GM10847 (cell line): ENCODE results near the gene IPO4.

Experiments
- POLR2A ChIP-seq: IDR thresholded peaks from 2 replicates; pipeline ENCODE4 v1.6.1; 2011; ENCODE audit not compliant: insufficient read length; ENCODE audit errors: extremely low read depth

The IPO4 gene

DNA sequence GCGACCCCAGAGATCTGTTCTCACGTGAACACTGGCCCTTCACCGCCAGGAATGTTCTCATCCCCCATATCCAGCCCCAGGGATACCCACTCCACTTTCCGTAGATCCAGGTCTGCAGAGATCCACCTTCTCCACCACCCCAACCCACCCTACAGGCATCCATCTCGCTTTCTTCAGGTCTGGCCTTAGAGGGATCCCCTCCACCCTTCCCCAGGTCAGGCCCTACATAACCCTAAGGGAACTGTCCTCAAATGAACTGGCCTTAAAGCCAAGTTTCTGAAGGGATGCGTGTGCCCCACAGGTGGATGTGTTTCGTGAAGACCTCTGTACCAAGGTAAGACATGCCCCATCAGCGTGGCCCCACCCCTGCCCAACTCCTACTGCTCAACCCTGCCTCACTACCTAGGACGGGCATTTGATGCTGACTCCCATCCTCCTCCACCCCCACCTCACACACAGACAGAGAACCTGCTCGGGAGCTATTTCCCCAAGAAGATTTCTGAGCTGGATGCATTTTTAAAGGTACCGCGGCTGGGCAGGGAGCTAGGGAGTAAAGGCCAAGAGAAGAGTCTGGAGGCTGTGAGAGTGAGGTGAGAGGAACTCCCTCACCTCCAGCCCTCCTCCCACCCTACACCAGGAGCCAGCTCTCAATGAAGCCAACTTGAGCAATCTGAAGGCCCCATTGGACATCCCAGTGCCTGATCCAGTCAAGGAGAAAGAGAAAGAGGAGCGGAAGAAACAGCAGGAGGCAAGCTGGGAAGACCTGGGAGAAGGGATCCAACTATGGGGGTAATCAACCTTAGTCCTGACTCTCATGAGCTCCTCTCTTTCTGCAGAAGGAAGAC, 51.7 kb downstream of the IPO4 start:
- no peak for TF ChIP-seq POLR2A

DNA sequence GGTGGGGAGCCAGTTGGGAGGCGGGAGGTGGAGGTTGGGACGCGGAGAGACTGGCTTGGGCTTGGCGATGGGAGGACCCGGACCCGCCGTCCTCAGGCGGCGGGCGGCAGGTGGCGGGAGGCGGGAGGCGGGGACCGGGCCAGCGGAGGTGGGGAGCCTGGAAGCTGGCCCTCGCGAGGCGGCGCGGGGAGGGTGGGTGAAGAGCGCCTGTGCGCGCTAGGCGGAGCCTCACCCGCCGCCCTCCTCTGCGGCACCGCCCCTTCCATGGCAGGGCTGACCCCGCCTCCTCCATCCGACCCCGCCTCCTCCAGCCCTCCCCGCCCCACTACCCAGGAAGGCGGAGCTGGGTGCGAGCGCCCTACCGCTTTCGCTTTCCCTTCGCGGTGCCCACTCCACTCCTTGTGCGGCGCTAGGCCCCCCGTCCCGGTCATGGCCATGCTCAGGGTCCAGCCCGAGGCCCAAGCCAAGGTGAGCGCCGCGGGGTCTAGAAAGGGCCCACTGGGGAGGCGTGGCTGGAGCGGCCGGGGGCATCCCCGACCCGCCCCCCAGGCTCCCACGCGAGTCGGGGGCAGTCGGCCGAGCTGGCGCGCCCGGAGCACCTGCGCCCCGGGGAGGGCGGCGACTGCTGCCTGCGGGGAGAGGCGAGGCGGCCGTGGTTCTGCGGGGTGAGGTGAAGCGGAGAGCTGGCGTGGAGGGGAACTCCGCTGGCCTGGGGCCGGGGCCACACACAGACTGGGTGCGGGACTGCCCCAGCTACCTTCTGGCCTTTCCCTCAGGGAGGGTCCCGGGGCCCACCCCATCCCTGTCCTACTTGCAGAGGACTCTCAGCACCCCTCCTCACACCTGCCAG, 52.6 kb downstream of the IPO4 start, which contains the start of gene PSME1:
Gene PSME1 (plus strand): TSS at position 361 of the 850 bp plus-strand sequence. CDS start 69 bp downstream, at position 430.
- peak; percentile 56 for TF ChIP-seq POLR2A

DNA sequence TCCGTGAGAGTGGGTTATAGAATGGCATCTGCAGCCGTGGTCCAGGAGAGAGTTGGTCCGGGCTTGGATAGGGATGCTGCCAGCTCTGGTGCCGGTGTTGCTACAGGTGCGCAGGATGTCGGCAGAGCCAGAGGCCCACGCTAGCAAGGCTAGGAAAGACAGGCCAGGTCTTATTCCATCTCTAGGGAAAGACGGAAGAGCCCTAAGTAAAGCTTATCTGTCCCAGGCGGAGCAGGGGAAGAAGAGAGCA, 53.1 kb downstream of the IPO4 start:
- TF ChIP-seq POLR2A = no peak

DNA sequence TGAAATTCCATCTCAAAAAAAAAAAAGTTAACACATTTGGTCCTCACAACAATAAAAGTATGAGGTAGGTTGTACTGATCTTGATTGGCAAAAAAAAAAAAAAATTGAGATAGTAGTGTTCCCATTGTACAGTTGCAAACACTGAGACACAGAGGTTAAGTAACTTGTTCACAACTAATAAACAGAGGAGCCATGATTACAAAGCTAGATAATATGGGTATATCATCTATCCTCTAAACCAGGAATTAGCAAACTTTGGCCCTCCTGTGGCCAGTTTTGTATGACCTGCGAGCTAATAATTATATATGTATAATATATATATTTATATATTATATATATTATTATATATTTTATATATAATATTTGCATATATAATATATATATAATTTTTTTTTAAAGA, 54.9 kb downstream of the IPO4 start:
- no peak for TF ChIP-seq POLR2A

DNA sequence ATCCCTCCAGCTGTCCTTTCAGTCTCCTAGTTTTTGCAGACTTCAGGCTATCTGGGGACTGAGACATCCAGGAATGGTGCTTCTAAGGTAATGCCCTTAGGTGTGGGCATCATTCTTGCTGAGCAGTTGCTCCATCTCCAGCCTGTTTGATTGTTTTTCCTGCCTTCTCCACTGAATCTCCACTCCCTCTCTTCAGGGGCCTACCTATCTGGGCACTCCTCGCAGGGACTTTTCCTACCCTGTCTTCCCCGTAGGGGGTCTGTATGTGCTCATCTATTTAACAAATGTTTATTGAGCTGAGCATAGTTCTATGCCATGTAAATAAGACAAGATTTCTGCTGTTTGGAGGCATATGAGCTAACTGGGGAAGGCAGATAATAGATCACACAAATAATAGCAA, 55.6 kb downstream of the IPO4 start:
- TF ChIP-seq POLR2A = no peak

DNA sequence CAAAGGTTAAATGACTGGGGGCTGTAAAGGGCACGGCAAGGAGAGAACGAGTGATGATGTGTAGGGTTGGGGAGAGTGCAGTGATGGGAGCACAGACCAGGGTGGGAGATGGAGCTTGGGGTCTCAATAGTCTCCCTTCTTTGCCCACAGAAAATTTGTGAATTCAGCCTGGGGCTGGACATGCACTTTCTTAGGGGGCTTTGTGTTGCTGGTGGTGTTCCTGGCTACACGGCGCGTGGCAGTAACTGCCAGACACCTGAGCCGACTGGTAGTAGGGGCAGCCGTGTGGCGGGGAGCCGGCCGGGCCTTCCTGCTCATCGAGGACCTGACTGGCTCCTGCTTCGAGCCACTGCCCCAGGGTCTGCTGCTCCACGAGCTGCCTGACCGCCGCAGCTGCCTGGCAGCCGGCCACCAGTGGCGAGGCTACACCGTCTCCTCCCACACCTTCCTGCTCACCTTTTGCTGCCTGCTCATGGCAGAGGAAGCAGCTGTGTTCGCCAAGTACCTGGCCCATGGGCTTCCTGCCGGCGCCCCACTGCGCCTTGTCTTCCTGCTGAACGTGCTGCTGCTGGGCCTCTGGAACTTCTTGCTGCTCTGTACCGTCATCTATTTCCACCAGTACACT, 56.4 kb downstream of the IPO4 start:
- no peak for TF ChIP-seq POLR2A

DNA sequence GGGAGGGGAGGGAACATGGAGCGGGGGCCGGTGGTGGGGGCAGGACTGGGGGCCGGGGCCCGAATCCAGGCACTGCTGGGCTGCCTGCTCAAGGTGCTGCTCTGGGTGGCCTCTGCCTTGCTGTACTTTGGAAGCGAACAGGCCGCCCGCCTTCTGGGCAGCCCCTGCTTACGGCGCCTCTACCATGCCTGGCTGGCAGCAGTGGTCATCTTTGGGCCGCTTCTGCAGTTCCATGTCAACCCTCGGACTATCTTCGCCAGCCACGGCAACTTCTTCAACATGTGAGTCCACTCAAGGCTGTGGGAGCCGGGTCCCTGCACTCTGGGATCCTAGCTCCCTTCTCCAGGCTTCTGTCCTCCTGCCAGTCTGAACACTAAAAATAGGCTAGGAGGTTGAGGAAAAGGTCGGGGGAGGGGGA, 57.1 kb downstream of the IPO4 start:
- no peak for TF ChIP-seq POLR2A

DNA sequence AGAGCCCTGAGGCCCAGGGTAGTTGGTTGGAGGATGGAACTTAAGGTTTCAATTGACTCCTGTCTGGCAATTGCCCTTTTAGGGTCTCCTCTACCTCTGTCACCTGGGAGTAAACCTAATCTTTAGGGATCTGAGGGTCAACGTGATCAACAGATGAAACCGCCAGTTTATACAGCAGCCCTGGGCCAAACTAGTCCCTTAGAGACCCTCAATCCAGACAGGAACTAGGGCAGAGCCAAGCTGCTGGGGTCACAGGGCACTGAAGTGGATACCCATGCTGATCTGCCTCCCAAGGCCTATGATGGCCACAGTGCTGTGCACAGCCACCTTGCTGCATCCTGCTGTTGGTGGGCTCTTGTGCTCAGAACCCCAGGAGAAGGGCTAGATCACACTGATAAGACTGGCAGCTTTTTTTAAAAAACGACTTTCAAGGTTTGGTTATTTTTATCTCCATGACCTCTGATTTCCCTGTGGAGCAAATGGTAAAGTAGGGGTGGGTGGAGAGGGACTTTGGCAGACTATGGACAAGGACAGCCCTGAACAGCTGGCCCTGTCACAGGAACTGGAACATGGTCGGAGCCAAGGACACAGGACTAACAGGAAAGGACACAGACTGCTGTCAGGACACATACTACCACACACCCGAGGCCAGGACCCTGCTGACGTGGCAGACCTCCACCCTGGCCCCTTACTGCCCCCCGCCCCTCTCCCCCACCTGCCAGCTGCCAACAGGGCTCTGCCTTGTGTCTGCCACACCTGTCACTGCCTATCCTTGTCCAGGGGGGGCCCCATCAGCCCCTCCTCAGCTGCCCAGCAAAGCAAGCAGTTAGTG, 57.7 kb downstream of the IPO4 start:
- no peak for TF ChIP-seq POLR2A

DNA sequence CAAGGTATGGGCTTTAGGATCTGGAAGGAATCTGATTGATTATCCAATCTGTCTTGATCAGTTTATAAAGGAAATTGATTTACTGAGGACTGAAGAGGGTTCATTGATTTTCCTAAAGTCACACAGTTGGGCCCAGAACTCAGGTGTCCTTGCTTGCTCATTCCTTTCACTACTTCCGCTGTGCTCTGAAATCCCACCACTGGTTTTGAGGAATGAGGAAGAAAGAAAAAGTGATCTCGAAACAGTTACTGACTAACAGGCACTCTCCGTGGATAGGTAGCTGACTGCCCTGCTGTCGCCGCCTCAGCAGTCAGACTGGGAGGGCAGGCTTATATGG, 58.3 kb downstream of the IPO4 start, which contains the start of gene FITM1:
Gene FITM1 (plus strand): TSS at position 280 of the 337 bp plus-strand sequence. CDS start 905 bp downstream, outside the sequence.
- no peak for TF ChIP-seq POLR2A
